ENCODE measurements around the gene ZG16.
"Not testable (repeated sequence)": the region's sequence is repeated elsewhere in the genome, so short reads cannot be mapped to it uniquely, and the experiment has no call there.

GRCh38 chr16:29772330-29772729, 5.7 kb upstream of the ZG16 start:
- not testable (repeated sequence) for TF ChIP-seq EZH2phosphoT487 (IDR thresholded peaks at IDR 0.05; ENCODE audit: low read depth, severe bottlenecking, unreplicated experiment); CTCF (IDR thresholded peaks at IDR 0.05; ENCODE audit: poor library complexity); EZH2 (IDR thresholded peaks at IDR 0.05; ENCODE audit: borderline replicate concordance)
